CD4-positive, alpha-beta T cell treated with Interleukin-4 for 1 hour (primary cell): ENCODE data around the gene ZBTB39.
"Not testable (repeated sequence)": the region's sequence is repeated elsewhere in the genome, so short reads cannot be mapped to it uniquely, and the experiment has no call there.

Experiments
- DNase-seq, 2 donors: peaks; one replicate each; pipeline ENCODE4 v3.0.0-alpha.2; 2020 to 2022

ZBTB39 gene

GRCh38 chr12:56999456-56999855 is 6.9 kb downstream of the ZBTB39 start:
- DNase-seq = no peak

- no peak for DNase-seq
Measured at GRCh38 chr12:56998981-56999380, 7.4 kb downstream of the ZBTB39 start.

- DNase-seq = no peak
Measured at GRCh38 chr12:56998316-56998715, 8.0 kb downstream of the ZBTB39 start.

GRCh38 chr12:56996793-56997545 is 9.4 kb downstream of the ZBTB39 start:
- DNase-seq = no peak

GRCh38 chr12:56995930-56996496 is 10.3 kb downstream of the ZBTB39 start:
- no peak for DNase-seq

GRCh38 chr12:56995201-56995929 is 11.0 kb downstream of the ZBTB39 start:
- no peak for DNase-seq

DNA sequence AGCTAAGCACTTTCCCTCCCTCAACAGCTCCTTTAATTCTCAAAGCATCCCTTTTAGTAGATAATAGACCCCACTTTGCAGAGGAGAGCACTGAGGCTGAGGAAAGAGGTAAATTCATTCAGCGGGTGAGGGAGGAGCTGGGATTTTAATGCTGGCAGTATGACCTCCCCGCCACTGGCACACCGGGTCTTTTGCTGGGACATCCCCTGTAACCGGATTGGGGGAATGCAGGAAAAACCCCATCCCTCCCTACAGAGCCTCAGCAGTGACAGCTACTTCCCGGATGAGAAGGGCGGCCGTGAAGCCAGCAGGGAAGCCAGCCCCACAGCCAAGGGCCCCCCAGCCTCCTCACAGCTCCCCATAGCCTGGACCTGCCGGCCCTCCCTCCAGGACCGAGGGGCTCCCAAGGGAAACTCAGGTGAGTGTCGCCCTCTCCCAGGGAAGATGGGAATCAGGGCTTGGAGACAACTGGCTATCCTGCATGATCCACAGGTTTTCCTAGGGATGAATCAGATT is 12.1 kb downstream of the ZBTB39 start:
- no peak for DNase-seq

DNA sequence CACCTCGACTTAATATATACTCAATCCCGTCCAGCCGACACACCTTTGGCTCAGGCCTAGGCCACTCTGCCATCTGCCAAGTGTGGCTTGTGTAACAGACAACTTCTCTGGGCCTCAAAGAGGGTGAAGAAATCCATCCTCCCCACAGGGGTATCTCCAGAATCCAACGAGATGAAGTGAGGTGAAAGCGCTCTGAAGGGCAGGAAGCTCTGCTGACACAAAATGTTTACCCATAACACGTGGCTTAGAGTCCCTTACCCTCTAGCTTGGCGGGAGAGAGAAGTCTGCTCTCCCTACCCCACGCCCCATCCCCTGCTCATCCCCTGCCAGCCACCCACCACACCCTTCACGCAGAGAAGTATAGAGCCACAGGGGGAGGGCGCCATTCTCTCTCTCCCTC is 13.0 kb downstream of the ZBTB39 start:
- DNase-seq = no peak

DNA sequence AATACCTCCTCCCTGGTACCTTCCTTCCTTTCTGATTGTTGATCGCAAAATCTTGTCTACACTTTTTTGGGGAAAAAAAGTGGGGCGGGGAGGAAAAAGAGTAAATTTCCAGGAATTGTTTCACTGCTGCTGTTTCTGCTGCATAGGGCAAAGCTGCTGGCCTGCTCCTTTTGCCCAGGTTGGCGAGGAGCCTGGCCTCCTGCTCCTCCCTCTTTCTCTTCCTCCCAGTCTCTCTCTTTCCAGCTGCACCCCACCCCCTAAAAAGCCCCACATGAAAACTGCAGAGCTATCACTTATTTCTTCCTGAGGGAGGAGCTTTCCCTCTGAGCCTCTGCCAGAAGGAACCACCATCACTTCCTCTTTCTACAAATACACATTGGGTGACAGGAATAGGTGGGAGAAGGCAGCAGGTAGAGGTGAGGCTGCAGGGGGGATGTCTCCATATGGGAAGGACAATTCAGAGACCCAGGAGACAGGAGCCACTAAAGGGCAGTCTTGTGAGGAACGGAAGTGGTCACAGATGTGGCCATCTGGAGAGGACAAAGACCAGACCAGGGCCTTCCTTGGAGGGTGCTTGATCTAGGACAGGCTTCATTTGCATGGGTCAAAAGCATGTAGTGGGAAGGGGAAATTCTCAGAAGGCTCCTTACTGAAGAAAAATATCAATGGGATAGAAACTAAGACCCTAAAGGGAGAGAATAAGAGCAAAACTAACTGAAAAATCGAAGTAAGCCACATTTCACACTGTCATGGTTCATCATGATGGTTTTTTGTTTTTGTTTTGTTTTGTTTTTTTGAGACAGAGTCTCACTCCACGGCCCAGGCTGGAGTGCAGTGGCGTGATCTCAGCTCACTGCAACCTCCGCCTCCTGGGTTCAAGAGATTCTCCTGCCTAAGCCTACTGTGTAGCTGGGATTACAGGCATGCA is 14.8 kb downstream of the ZBTB39 start:
- no peak for DNase-seq

- no peak for DNase-seq
Measured at GRCh38 chr12:56990648-56991318, 15.6 kb downstream of the ZBTB39 start.

DNA sequence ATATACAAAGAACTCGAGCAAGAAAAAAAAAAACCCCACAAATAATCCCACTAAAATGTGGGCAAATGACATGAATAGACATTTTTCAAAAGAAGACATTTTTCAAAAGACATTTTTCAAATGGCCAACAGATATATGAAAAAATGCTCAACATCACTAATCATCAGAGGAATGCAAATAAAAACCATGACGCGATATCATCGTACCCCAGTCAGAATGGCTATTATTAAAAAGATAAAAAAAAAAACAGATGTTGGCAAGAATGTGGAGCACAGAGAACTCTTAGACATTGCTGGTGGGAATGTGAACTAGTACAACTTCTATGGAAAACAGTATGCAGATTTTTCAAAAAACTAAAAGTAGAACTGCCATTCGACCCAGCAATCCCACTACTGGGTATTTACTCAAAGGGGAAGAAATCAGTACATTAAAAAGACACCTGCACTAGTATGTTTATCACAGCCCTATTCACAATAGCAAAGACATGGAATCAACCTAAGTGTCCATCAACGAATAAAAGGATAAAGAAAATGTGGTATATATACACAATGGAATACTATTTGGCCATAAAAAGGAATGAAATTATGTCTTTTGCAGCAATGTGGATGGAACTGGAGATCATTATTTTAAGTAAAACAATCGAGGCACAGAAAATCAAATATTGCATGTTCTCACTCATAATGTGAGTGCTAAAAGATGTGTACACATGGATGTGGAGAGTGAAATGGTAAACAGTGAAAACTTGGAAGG is 16.3 kb downstream of the ZBTB39 start:
- no peak for DNase-seq

DNA sequence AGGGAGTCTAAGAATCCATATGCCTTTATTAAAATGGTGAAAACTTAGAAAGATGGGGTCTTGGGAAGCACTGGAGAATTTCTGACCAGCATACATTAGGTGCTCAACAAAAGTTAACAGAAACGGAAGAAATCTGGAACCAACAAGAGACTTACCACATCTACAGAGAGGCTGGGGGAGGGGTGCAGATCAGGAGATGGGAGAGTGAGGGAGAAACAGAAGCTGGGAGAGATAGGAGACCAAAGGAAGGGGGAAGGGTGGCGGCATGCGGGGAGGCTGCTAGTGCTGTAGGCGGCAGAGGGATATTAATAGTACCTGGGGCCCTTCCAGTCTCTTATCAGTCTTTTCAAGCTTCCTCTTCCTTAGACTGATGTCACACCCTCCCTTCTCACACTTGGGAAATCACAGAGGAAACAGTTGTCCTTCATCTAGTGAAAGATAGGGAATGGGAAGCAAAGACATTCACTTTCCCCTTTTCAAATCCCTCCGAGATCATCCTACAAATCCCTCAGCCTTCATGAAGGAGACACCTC is 18.1 kb downstream of the ZBTB39 start:
- DNase-seq = no peak

DNA sequence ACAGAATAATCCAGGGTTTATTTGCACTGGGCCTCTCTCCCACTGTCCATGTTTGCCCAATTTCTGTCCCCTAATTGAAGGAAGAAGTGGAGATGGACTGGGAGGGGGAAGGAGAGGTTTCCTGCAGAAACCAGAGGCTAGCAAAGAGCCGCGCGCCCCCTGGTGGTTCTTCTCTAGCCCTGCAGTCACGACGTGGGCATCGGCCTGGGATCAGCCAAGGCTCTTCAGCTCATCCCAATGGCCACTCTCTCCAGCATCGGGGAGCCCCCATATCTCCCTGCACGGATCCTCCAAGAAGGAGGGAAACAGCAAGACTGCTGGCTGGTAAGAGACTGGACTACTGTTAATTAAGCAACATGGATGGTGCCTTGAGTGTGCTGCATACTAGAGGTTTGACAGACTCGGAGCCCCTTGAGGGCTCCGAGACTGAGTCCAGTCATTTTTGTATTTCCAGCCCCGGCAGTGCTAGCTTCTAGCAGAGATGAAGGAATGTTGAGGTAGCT is 18.7 kb downstream of the ZBTB39 start:
- DNase-seq = peak; percentile 73 to 74

DNA sequence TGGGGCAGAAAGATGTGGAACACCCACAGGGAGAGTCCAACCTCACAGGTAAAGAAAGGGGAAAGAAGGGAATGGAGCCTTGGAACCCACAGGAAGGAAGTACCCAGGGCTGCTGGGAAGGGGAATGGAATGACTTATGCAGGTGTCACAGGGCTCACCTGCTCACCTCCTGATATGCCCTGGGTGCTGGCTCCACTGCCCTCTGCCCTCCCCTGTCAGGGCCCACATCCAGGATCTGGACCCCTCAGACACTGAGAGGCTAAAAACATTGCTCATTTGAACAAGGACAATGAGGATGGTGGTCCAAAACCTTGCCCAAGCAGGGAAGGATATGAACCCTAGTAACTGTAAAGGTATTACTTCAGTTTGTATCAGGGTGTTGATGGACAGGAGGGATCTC is 19.3 kb downstream of the ZBTB39 start:
- no peak for DNase-seq

DNA sequence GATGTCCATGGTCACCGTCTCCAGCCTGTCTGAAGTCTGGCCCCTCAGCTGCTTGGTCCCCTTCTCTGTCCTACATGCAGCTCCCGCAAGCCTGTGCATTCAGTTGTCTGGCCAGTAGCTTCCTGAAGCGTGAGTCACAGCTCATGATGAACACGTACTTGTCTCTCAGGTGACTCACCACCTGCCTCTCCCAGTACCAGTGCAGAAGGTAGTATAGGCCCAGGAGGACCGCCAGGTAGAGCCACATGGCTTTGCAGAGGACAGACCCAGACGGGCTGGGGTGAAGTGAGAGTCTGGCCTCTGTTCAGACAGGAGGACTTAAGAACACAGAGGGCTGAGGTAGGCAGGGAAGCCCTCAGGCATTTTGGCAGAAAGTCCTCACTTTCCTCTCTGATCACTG is 20.6 kb downstream of the ZBTB39 start:
- not testable (repeated sequence) for DNase-seq

GRCh38 chr12:56983386-56983785 is 23.0 kb downstream of the ZBTB39 start:
- no peak for DNase-seq

DNA sequence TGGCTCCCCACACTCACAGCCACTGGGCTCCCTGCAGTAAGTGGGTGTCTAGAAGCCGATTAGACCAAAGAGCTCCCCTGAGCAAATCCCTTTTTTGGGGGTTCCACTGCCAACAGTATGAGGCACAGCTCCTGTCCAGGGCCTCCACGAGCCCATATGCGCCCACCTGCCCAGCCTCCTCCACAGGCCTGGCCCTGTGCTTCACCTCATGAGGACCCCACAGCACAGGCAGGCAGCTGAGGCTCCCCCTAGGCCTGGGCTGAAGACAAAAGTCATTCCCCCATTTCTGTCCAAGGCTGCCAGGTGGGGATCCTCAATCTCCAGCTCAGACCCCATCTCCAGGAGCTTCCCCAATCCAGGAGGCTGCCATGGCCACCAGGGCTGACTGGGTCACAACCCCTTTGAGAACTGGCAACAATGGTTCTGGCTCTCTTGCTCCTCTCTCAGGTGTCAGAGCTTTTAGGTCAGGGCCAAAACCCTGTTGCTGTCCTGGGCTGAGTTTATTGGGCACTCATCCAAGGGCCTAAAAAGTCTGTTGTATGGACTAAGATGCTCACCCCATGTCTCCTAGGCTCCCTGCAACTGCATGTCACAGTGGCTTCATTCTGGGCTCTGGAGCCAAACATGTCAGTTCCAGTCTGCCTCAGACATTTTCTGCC is 23.6 kb downstream of the ZBTB39 start:
- DNase-seq = not testable (repeated sequence)

DNA sequence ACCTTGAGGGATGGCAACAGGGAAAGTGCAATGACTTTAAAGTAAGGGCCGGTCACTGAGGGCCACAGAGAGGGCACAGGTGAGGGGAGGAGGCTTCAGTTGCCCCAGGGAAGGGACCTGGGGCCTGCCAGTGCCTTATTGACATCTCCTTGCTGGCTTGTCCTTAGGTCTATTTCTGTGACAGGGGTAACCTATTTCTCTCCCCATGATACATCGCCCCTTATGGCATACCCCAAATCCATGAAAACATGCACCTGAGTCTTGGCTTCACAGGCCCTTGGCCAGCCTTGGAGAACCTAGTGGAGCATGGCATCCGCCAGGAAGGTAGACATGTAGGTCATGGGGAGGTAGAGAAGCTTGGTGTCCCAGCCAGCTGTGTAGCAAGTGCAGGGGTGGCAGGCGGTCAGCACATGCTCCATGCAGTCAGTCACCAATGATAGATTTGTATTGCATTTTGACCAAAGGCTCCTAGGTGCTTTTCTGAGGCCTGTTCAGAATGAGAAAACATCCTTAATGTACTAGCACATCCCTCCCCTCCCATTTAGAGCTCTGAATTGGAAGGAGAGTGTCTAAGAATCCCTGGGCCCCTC is 25.3 kb downstream of the ZBTB39 start:
- no peak for DNase-seq

DNA sequence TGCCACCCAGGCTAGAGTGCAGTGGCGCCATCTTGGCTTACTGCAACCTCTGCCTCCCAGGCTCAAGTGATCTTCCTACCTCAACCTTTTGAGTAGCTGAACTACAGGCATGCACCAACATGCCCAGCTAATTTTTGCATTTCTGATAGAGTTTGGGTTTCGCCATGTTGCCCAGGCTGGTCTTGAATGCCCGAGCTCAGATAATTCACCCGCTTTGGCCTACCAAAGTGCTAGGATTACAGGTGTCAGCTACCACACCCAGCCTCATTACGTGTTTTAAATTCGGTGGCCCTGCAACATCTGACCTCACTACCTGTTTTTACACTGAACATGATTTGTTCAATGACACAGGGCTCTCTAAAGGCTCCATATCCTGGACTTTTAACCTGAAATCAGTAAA is 26.1 kb downstream of the ZBTB39 start:
- no peak for DNase-seq

GRCh38 chr12:56979628-56980027 is 26.7 kb downstream of the ZBTB39 start:
- DNase-seq = no peak
